Measurements from ENCODE around the gene MED26.

The MED26 gene

GRCh38 chr19:16609511-16610200, 18.3 kb downstream of the MED26 start:
- Histone ChIP-seq H3K4me3 (ENCODE audit: low read depth, low read length) (no peak overlapping the region), H3K27me3 (ENCODE audit: control insufficient read depth, insufficient read depth, low read length) (no peaks in the 10 kb centered on the region), H3K9ac (ENCODE audit: low read depth, low read length) (no peak overlapping the region), H3K4me1 (ENCODE audit: control insufficient read depth, insufficient read depth, low read length) (peaks cover 2% of the 10 kb centered on the region), H3K9me3 (ENCODE audit: control insufficient read depth, insufficient read depth, low read length) (no peaks in the 10 kb centered on the region), H3K36me3 (ENCODE audit: control insufficient read depth, insufficient read depth, low read length) (no peaks in the 10 kb centered on the region)

GRCh38 chr19:16608290-16608739, 19.7 kb downstream of the MED26 start:
- Histone ChIP-seq H3K36me3 (ENCODE audit: control insufficient read depth, insufficient read depth, low read length) (no peaks in the 10 kb centered on the region), H3K9ac (ENCODE audit: low read depth, low read length) (no peak overlapping the region), H3K27me3 (ENCODE audit: control insufficient read depth, insufficient read depth, low read length) (no peaks in the 10 kb centered on the region), H3K4me3 (ENCODE audit: low read depth, low read length) (no peak overlapping the region), H3K4me1 (ENCODE audit: control insufficient read depth, insufficient read depth, low read length) (no peaks in the 10 kb centered on the region), H3K9me3 (ENCODE audit: control insufficient read depth, insufficient read depth, low read length) (no peaks in the 10 kb centered on the region)

GRCh38 chr19:16607819-16608218, 20.2 kb downstream of the MED26 start:
- Histone ChIP-seq H3K4me3 (ENCODE audit: low read depth, low read length) (no peak overlapping the region), H3K9ac (ENCODE audit: low read depth, low read length) (no peak overlapping the region), H3K4me1 (ENCODE audit: control insufficient read depth, insufficient read depth, low read length) (no peaks in the 10 kb centered on the region), H3K9me3 (ENCODE audit: control insufficient read depth, insufficient read depth, low read length) (no peaks in the 10 kb centered on the region), H3K36me3 (ENCODE audit: control insufficient read depth, insufficient read depth, low read length) (no peaks in the 10 kb centered on the region), H3K27me3 (ENCODE audit: control insufficient read depth, insufficient read depth, low read length) (no peaks in the 10 kb centered on the region)

GRCh38 chr19:16605553-16605994, 22.4 kb downstream of the MED26 start:
- Histone ChIP-seq H3K9me3 (ENCODE audit: control insufficient read depth, insufficient read depth, low read length) (no peaks in the 10 kb centered on the region), H3K9ac (ENCODE audit: low read depth, low read length) (peak overlapping the region; percentile 29), H3K4me1 (ENCODE audit: control insufficient read depth, insufficient read depth, low read length) (no peaks in the 10 kb centered on the region), H3K4me3 (ENCODE audit: low read depth, low read length) (no peak overlapping the region), H3K27me3 (ENCODE audit: control insufficient read depth, insufficient read depth, low read length) (no peaks in the 10 kb centered on the region), H3K36me3 (ENCODE audit: control insufficient read depth, insufficient read depth, low read length) (no peaks in the 10 kb centered on the region)

GRCh38 chr19:16605115-16605514, 22.9 kb downstream of the MED26 start:
- peak overlapping the region; percentile 29 for H3K9ac ChIP-seq (ENCODE audit: low read depth, low read length)
- no peaks in the 10 kb centered on the region for H3K27me3 ChIP-seq (ENCODE audit: control insufficient read depth, insufficient read depth, low read length)
- H3K36me3 ChIP-seq (ENCODE audit: control insufficient read depth, insufficient read depth, low read length): no peaks in the 10 kb centered on the region
- no peak overlapping the region for H3K4me3 ChIP-seq (ENCODE audit: low read depth, low read length)
- H3K9me3 ChIP-seq (ENCODE audit: control insufficient read depth, insufficient read depth, low read length): no peaks in the 10 kb centered on the region
- no peaks in the 10 kb centered on the region for H3K4me1 ChIP-seq (ENCODE audit: control insufficient read depth, insufficient read depth, low read length)

- Histone ChIP-seq H3K9ac (ENCODE audit: low read depth, low read length) (no peak overlapping the region), H3K9me3 (ENCODE audit: control insufficient read depth, insufficient read depth, low read length) (no peaks in the 10 kb centered on the region), H3K4me3 (ENCODE audit: low read depth, low read length) (no peak overlapping the region), H3K36me3 (ENCODE audit: control insufficient read depth, insufficient read depth, low read length) (no peaks in the 10 kb centered on the region), H3K27me3 (ENCODE audit: control insufficient read depth, insufficient read depth, low read length) (no peaks in the 10 kb centered on the region), H3K4me1 (ENCODE audit: control insufficient read depth, insufficient read depth, low read length) (no peaks in the 10 kb centered on the region)
Observed at GRCh38 chr19:16604615-16605014, 23.4 kb downstream of the MED26 start.

GRCh38 chr19:16603090-16603489, 24.9 kb downstream of the MED26 start:
- H3K4me3 ChIP-seq (ENCODE audit: low read depth, low read length): no peak overlapping the region
- H3K27me3 ChIP-seq (ENCODE audit: control insufficient read depth, insufficient read depth, low read length): no peaks in the 10 kb centered on the region
- no peaks in the 10 kb centered on the region for H3K9me3 ChIP-seq (ENCODE audit: control insufficient read depth, insufficient read depth, low read length)
- H3K36me3 ChIP-seq (ENCODE audit: control insufficient read depth, insufficient read depth, low read length): no peaks in the 10 kb centered on the region
- H3K9ac ChIP-seq (ENCODE audit: low read depth, low read length): no peak overlapping the region
- H3K4me1 ChIP-seq (ENCODE audit: control insufficient read depth, insufficient read depth, low read length): no peaks in the 10 kb centered on the region

- Histone ChIP-seq H3K36me3 (ENCODE audit: control insufficient read depth, insufficient read depth, low read length) (no peaks in the 10 kb centered on the region), H3K9me3 (ENCODE audit: control insufficient read depth, insufficient read depth, low read length) (no peaks in the 10 kb centered on the region), H3K9ac (ENCODE audit: low read depth, low read length) (no peak overlapping the region), H3K4me3 (ENCODE audit: low read depth, low read length) (no peak overlapping the region), H3K4me1 (ENCODE audit: control insufficient read depth, insufficient read depth, low read length) (no peaks in the 10 kb centered on the region), H3K27me3 (ENCODE audit: control insufficient read depth, insufficient read depth, low read length) (no peaks in the 10 kb centered on the region)
Observed at GRCh38 chr19:16601378-16602052, 26.5 kb downstream of the MED26 start.

- Histone ChIP-seq H3K36me3 (ENCODE audit: control insufficient read depth, insufficient read depth, low read length) (no peaks in the 10 kb centered on the region), H3K27me3 (ENCODE audit: control insufficient read depth, insufficient read depth, low read length) (no peaks in the 10 kb centered on the region), H3K4me3 (ENCODE audit: low read depth, low read length) (no peak overlapping the region)
Observed at GRCh38 chr19:16600824-16601223, 27.2 kb downstream of the MED26 start.

GRCh38 chr19:16599655-16600346, 28.2 kb downstream of the MED26 start:
- Histone ChIP-seq H3K9ac (ENCODE audit: low read depth, low read length) (no peak overlapping the region), H3K36me3 (ENCODE audit: control insufficient read depth, insufficient read depth, low read length) (no peaks in the 10 kb centered on the region), H3K4me1 (ENCODE audit: control insufficient read depth, insufficient read depth, low read length) (no peaks in the 10 kb centered on the region), H3K4me3 (ENCODE audit: low read depth, low read length) (no peak overlapping the region), H3K9me3 (ENCODE audit: control insufficient read depth, insufficient read depth, low read length) (no peaks in the 10 kb centered on the region), H3K27me3 (ENCODE audit: control insufficient read depth, insufficient read depth, low read length) (no peaks in the 10 kb centered on the region)

More at GRCh38 chr19:16600824-16601223, 27.2 kb downstream of the MED26 start:
- Histone ChIP-seq H3K9me3 (ENCODE audit: control insufficient read depth, insufficient read depth, low read length) (no peaks in the 10 kb centered on the region), H3K9ac (ENCODE audit: low read depth, low read length) (no peak overlapping the region), H3K4me1 (ENCODE audit: control insufficient read depth, insufficient read depth, low read length) (no peaks in the 10 kb centered on the region)

- no peak overlapping the region for H3K4me3 ChIP-seq (ENCODE audit: low read depth, low read length)
- no peaks in the 10 kb centered on the region for H3K36me3 ChIP-seq (ENCODE audit: control insufficient read depth, insufficient read depth, low read length)
- no peaks in the 10 kb centered on the region for H3K9me3 ChIP-seq (ENCODE audit: control insufficient read depth, insufficient read depth, low read length)
- H3K4me1 ChIP-seq (ENCODE audit: control insufficient read depth, insufficient read depth, low read length): no peaks in the 10 kb centered on the region
- H3K27me3 ChIP-seq (ENCODE audit: control insufficient read depth, insufficient read depth, low read length): no peaks in the 10 kb centered on the region
- H3K9ac ChIP-seq (ENCODE audit: low read depth, low read length): no peak overlapping the region
Observed at GRCh38 chr19:16598848-16599247, 29.2 kb downstream of the MED26 start.
